HL-60/S4 treated with retinoic acid at 250 ng/mL for 4 days and 3 days (cell line): Measurements from ENCODE around the gene PHF12.
"Not testable (repeated sequence)": the region's sequence is repeated elsewhere in the genome, so short reads cannot be mapped to it uniquely, and the experiment has no call there.

Experiments
- in situ Hi-C: fragments of 300-500 bp; cut with MboI; formaldehyde crosslinking; loops from 2 replicates; pipeline ENCODE4 v1.7.0; 2022; ENCODE audit warnings: low sequenced_read_pairs

PHF12 gene

GRCh38 chr17:28906706-28907438 lies 44.4 kb downstream of the PHF12 start:
- in situ Hi-C loops: no loop called here

GRCh38 chr17:28906276-28906675 lies 45.0 kb downstream of the PHF12 start:
- in situ Hi-C loops: no loop called here

- in situ Hi-C loops: no loop called here
Measured at GRCh38 chr17:28904800-28905199, 46.5 kb downstream of the PHF12 start.

- in situ Hi-C loops: not testable (repeated sequence)
Measured at GRCh38 chr17:28903546-28903841, 47.8 kb downstream of the PHF12 start.

GRCh38 chr17:28902819-28903545 lies 48.3 kb downstream of the PHF12 start, which contains the start of gene DHRS13:
DHRS13 (minus strand) TSS chr17:28903079; CDS start chr17:28902944, 135 bp downstream.
- in situ Hi-C loops: no loop called here

- in situ Hi-C loops: no loop called here
Measured at GRCh38 chr17:28901866-28902818, 49.2 kb downstream of the PHF12 start.

- in situ Hi-C loops: no loop called here
Measured at GRCh38 chr17:28900986-28901726, 50.2 kb downstream of the PHF12 start.

- in situ Hi-C loops: no loop called here
Measured at GRCh38 chr17:28899212-28899815, 52.0 kb downstream of the PHF12 start.

- in situ Hi-C loops: no loop called here
Measured at GRCh38 chr17:28898527-28898955, 52.8 kb downstream of the PHF12 start.

- in situ Hi-C loops: no loop called here
Measured at GRCh38 chr17:28897769-28898526, 53.4 kb downstream of the PHF12 start.

GRCh38 chr17:28896884-28897768 lies 54.2 kb downstream of the PHF12 start, which contains the start of gene FLOT2:
FLOT2 (minus strand) TSS chr17:28897733; CDS start chr17:28897574, 159 bp downstream.
- in situ Hi-C loops: no loop called here

- in situ Hi-C loops: no loop called here
Measured at GRCh38 chr17:28896491-28896883, 54.8 kb downstream of the PHF12 start.

GRCh38 chr17:28895794-28896447 lies 55.4 kb downstream of the PHF12 start:
- in situ Hi-C loops: no loop called here

- in situ Hi-C loops: not testable (repeated sequence)
Measured at GRCh38 chr17:28893248-28894183, 57.8 kb downstream of the PHF12 start.

GRCh38 chr17:28892024-28892423 lies 59.3 kb downstream of the PHF12 start:
- in situ Hi-C loops: no loop called here

- in situ Hi-C loops: no loop called here
Measured at GRCh38 chr17:28891201-28891600, 60.1 kb downstream of the PHF12 start.

GRCh38 chr17:28889996-28890395 lies 61.3 kb downstream of the PHF12 start:
- in situ Hi-C loops: no loop called here
